Loucy (cell line): ENCODE data around the gene KCNH4.

ENCODE experiments used
- H2AFZ ChIP-seq: fragments of 200-600 bp; sonication (generic); 2 replicates; pipeline ENCODE4 v1.6.0; 2016; ENCODE audit warnings: antibody characterized with exemption, mild to moderate bottlenecking, low read length, moderate library complexity
- H3F3A ChIP-seq: fragments of 200-600 bp; 2 replicates; pipeline ENCODE4 v1.6.0; 2016; ENCODE audit warnings: antibody characterized with exemption, low read depth, mild to moderate bottlenecking
- H3K27me3 ChIP-seq: fragments of 200-600 bp; sonication (generic); 2 replicates; pipeline ENCODE4 v1.6.1; 2014; ENCODE audit warnings: low read length, mild to moderate bottlenecking; ENCODE audit not compliant: insufficient read depth, poor library complexity, severe bottlenecking
- H3K36me3 ChIP-seq: fragments of 200-600 bp; sonication (generic); 2 replicates; pipeline ENCODE4 v1.6.1; 2016; ENCODE audit warnings: low read length; ENCODE audit not compliant: insufficient read depth
- H3K4me1 ChIP-seq: fragments of 200-600 bp; sonication (generic); 2 replicates; pipeline ENCODE4 v1.5.1; 2014; ENCODE audit warnings: low read length, mild to moderate bottlenecking; ENCODE audit not compliant: insufficient read depth, poor library complexity, severe bottlenecking
- H3K4me2 ChIP-seq: fragments of 200-600 bp; sonication (generic); 2 replicates; pipeline ENCODE4 v1.6.0; 2014; ENCODE audit warnings: antibody characterized with exemption, low read length, low read depth, mild to moderate bottlenecking; ENCODE audit not compliant: poor library complexity, severe bottlenecking
- H3K4me3 ChIP-seq: fragments of 200-600 bp; sonication (generic); 2 replicates; pipeline ENCODE4 v1.5.1; 2014; ENCODE audit warnings: low read length, mild to moderate bottlenecking, mixed read lengths; ENCODE audit not compliant: poor library complexity, severe bottlenecking
- H3K79me2 ChIP-seq: fragments of 200-600 bp; sonication (generic); 2 replicates; pipeline ENCODE4 v1.6.1; 2014; ENCODE audit warnings: low read length; ENCODE audit not compliant: insufficient read depth
- H3K9ac ChIP-seq: fragments of 200-600 bp; sonication (generic); 2 replicates; pipeline ENCODE4 v1.6.0; 2014; ENCODE audit warnings: mild to moderate bottlenecking, low read depth, low read length, moderate library complexity; ENCODE audit not compliant: poor library complexity, severe bottlenecking
- H3K9me2 ChIP-seq: fragments of 200-600 bp; sonication (generic); replicated peaks from 2 replicates; pipeline ENCODE4 v1.6.1; 2016; ENCODE audit warnings: low read depth, low read length, mixed read lengths
- H3K9me3 ChIP-seq: fragments of 200-600 bp; sonication (generic); 2 replicates; pipeline ENCODE4 v1.6.1; 2014; ENCODE audit warnings: mild to moderate bottlenecking, antibody characterized with exemption, low read length, low read depth; ENCODE audit not compliant: insufficient read depth
- H4K20me1 ChIP-seq: fragments of 200-600 bp; sonication (generic); 2 replicates; pipeline ENCODE4 v1.6.0; 2014; ENCODE audit warnings: antibody characterized with exemption, low read length, mild to moderate bottlenecking; ENCODE audit not compliant: insufficient read depth, poor library complexity, severe bottlenecking
- CTCF ChIP-seq: fragments of 200-600 bp; sonication (generic); conservative IDR thresholded peaks from 2 replicates; pipeline ENCODE4 v1.5.1; 2014; ENCODE audit warnings: mild to moderate bottlenecking, antibody characterized with exemption, low read length
- EZH2phosphoT487 ChIP-seq: fragments of 200-600 bp; IDR thresholded peaks from 2 replicates; pipeline ENCODE4 v1.6.1; 2018; ENCODE audit warnings: antibody characterized with exemption, mild to moderate bottlenecking, moderate library complexity, borderline replicate concordance

KCNH4 gene

DNA sequence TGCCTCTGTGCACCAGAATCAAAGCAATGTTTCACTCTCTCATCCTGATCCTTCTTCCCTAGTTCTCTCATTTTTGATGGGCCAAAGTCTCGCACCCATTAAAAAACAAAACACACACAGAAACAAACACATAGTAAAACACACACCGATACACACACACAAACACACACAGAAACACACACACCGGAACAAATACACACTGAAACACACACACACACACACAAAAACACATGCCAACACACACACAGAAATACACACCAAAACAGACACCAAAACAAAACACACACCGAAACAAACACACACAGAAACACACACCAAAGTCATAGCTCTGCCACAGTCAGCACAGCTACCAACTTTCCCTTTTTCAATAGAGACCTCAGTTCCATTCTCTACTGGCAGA, 49.7 kb downstream of the KCNH4 start:
- Histone ChIP-seq H3K9me2 (no peaks in the 10 kb centered on the region), H3K79me2 (peaks cover 56% of the 10 kb centered on the region), H2AFZ (no peak overlapping the region), H3K9me3 (no peaks in the 10 kb centered on the region), H3K4me3 (no peak overlapping the region), H3K36me3 (peaks cover 51% of the 10 kb centered on the region; the same call in 1 of the 2 replicates), H3K4me2 (peak overlapping the region; percentile 32), H3F3A (no peaks in the 10 kb centered on the region), H3K4me1 (peaks cover 39% of the 10 kb centered on the region), H3K9ac (peak overlapping the region; percentile 52), H4K20me1 (peaks cover 25% of the 10 kb centered on the region), H3K27me3 (no peaks in the 10 kb centered on the region)
- TF ChIP-seq CTCF (no peak), EZH2phosphoT487 (no peak)

- no peaks in the 10 kb centered on the region for H3K9me2 ChIP-seq
- no peak overlapping the region for H3K9ac ChIP-seq
- no peaks in the 10 kb centered on the region for H3K27me3 ChIP-seq
- H3K9me3 ChIP-seq, result no peaks in the 10 kb centered on the region
- H3F3A ChIP-seq, result no peaks in the 10 kb centered on the region
- no peak overlapping the region for H3K4me3 ChIP-seq
- H4K20me1 ChIP-seq, result peaks cover 24% of the 10 kb centered on the region
- H3K79me2 ChIP-seq, result peaks cover 48% of the 10 kb centered on the region
- H3K36me3 ChIP-seq, result peaks cover 54% of the 10 kb centered on the region; the same call in 1 of the 2 replicates
- no peak; the same call in 1 of the 2 replicates for TF ChIP-seq CTCF
- no peak for TF ChIP-seq EZH2phosphoT487
- H3K4me1 ChIP-seq, result peaks cover 34% of the 10 kb centered on the region
- H2AFZ ChIP-seq, result no peak overlapping the region
- H3K4me2 ChIP-seq, result no peak overlapping the region
Measured at GRCh38 chr17:42130310-42130936, 50.5 kb downstream of the KCNH4 start.

DNA sequence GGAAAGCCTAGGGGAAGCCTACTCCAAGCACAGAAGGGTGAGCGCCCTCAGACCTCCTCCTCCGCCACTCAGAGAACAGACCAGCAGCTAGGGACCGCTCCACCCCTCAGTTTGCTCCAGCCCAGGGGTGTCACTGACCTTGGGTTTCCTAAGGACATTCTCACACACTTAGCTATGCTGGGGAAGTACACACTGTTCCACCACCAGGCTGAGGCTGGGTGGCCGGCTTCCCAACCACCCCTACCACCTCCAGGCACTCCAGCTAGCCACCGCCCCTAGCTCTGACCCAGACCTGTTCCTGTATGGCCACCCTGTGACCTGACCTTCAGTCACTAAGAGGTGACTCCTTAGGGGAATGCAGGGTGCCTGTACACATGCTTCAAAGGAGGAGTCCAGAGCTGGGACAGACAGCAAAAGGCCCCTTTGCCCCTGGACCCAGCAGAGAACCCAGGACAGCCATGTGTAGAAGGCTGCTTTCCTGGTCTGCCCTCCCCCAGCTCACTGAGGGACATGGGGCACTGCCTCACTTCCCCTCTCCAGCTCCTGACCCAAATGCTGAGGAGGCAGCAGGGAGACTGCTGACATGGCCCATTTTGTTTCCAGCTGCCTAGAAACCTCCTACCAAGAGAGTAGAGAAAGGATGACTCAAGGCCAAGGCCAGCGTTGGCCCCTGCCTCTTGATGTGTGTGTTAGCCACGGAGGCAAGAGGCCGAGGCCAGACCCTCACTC, 51.7 kb downstream of the KCNH4 start:
- H4K20me1 ChIP-seq, result peaks cover 18% of the 10 kb centered on the region

More for the DNA sequence above, 51.7 kb downstream of the KCNH4 start:
- H3K9me3 ChIP-seq, result no peaks in the 10 kb centered on the region
- peaks cover 65% of the 10 kb centered on the region; the same call in 1 of the 2 replicates for H3K36me3 ChIP-seq
- peaks cover 39% of the 10 kb centered on the region for H3K79me2 ChIP-seq
- no peak for TF ChIP-seq EZH2phosphoT487
- TF ChIP-seq CTCF, result no peak
- no peak overlapping the region for H2AFZ ChIP-seq
- H3K4me1 ChIP-seq, result peaks cover 31% of the 10 kb centered on the region
- H3K4me2 ChIP-seq, result no peak overlapping the region
- H3K9me2 ChIP-seq, result no peaks in the 10 kb centered on the region
- no peak overlapping the region for H3K9ac ChIP-seq
- no peak overlapping the region for H3K4me3 ChIP-seq
- H3F3A ChIP-seq, result no peaks in the 10 kb centered on the region
- no peaks in the 10 kb centered on the region for H3K27me3 ChIP-seq
